ENCODE measurements around the gene COL8A2.

Gene COL8A2

DNA sequence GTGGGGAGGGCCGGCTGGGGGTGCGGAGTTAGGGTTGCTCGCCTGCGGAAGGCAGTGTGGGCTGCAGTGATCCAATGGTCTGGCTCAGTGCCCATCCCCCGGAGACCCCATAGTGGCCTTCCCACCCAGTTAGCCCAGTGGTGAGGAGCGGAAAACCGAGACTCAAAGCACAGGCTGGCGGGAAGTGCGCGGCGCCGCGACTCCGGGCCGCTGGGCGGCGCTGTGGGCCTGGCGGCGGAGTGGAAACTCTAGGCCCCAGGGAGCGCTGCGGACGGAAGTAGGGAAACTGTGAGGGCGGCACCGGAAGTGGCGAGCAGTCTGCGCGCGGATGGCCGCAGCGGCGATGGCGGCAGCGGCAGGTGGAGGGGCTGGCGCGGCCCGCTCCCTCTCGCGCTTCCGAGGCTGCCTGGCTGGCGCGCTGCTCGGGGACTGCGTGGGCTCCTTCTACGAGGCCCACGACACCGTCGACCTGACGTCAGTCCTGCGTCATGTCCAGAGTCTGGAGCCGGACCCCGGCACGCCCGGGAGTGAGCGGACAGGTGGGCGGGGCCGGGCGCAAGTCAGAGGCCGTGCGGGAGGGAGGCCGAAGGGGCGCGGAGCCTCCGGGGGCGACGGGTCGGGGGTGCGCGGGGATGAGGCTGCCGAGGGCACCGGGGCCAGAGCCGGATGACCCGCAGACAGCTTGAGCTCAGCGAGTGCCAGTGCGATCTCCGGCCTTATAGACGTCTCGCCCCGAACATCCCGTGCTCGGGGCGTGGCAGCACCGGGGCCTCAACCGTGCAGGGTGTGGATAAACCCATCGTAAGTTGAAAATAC, 36.2 kb downstream of the COL8A2 start, which contains the start of gene ADPRS:
Gene ADPRS, plus strand, starts transcription at position 316 of the 816 bp plus-strand sequence. Its CDS starts 13 bp downstream, at position 329.
- DNase-seq = peak; percentile 65 to 76

DNA sequence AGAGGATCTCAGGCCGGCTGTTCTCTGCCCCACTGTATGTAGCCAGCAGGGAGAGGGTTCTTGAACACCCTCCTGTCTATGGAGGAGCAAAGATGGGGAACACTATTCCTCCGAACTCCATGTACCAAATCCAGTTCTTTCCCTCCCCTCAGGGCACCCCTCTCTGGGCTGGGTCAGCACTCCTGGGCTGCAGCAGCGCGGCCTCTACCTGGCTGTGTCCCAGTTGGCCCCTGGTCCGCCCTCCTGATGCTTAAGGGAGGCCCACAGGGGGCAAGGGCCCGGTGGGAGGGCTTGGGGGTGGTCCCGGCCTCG, 36.8 kb downstream of the COL8A2 start:
- no peak for DNase-seq

DNA sequence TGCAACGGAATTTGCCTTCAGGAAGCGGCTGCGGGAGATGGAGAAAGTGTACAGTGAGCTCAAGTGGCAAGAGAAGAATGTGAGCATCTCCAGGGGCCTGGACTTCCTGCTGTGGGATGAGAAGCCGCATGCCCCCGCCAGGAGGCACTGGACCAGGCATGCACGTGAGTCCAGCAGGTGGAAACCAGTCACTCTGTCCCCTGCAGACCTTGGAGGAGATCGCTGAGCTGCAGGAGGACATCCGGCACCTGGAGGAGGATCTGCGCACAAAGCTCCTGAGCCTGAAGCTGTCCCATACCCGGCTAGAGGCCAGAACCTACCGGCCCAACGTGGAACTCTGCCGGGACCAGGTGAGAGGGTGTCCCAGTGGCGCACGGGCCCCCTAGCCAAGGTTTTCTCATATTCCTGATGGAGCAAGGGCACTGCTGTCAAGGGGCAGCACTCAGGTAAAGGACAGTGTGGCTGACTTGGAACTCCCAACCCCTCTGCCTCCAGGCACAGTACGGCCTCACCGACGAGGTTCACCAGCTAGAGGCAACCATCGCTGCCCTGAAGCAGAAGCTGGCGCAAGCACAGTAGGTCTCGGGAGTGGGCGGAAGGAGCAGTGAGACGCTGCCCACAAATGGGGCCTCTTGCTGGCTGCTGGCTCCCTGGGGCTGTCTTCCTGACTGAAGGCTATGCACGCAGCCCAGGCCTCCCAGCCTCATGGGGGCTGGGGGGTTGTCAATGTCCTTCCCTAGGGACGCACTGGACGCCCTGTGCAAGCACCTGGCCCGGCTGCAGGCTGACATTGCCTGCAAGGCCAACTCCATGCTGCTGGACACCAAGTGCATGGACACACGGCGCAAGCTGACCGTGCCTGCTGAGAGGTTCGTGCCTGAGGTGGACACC, 37.5 kb downstream of the COL8A2 start:
- no peak for DNase-seq

DNA sequence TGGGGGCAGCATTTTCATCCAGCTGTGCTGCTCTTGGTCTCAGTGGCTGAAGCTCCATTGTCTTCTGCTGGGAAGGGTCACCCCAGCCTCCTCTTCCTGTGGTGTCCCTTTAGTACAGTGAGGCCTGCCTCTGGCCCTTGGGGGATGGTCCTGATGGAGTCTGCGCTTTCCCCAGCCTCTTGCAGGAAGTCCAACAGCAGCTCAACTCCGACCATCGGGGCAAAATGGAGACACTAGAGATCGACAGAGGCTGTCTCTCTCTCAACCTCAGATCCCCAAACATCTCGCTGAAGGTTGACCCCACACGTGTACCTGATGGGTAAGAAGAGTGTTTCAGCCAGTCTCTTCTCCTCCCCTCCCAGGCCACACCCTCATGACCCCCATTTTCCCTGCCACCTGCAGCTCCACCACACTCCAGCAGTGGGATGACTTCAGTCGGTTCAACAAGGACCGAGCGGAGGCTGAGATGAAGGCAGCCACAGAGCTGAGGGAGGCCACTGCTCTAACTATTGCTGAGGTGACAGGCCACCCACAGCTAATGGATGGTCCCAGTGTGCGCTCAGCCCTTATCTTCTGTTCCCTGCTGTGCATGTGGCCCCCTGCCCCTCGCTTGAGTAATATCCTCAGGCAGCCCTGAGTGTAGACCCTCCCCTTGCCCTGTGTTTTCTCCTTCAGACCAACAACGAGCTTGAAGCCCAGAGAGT, 38.3 kb downstream of the COL8A2 start:
- DNase-seq = no peak

DNA sequence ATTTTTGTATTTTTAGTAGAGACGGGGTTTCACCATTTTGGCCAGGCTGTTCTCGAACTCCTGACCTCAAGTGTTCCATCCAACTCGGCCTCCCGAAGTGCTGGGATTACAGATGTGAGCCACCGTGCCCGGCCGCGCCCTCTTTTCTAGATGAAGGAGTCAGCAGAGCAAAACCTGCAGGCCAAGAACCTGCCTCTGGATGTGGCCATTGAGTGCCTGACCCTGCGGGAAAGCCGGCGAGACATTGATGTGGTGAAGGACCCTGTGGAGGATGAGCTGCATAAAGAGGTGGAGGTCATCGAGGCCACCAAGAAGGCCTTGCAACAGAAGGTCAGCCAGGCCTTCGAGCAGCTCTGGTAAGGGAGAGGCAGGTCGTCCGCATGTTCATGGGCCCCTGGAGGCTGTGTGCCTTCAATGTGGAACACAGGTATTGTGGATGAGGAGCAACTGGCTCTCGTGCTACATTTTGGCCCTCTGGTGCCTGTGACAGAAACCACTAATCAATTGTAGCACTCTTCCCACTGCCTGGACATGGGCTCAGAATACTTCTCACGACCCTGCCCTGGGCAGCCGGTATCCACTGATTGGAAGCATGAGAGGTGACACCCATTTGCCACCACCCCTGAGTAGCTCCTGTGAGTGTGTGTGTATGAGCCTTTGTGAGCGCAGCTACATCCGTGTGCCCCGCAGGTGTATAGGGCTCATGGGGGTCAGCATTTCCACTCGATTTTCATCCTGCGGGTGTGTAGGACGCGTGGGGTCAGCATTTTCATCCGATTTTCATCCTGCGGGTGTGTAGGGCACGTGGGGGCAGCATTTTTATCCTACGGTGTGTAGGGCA, 39.1 kb downstream of the COL8A2 start:
- no peak for DNase-seq

DNA sequence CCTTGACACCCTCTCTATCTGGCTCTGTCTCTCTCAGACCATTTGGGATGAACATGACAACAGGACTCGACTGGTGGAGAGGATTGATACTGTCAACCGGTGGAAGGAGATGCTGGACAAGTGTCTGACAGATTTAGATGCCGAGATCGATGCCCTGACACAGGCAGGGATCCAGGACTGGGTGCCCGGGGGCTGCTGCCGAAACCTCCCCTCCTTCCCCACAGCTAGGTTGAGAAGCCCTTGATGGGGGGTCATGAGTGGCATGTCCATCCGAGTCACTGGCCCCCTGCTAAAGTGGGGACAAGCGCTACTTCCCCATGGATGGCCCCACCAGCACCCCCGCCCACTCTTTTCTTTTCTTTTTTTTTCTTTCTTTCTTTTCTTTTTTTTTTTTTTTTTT, 39.9 kb downstream of the COL8A2 start:
- no peak for DNase-seq

DNA sequence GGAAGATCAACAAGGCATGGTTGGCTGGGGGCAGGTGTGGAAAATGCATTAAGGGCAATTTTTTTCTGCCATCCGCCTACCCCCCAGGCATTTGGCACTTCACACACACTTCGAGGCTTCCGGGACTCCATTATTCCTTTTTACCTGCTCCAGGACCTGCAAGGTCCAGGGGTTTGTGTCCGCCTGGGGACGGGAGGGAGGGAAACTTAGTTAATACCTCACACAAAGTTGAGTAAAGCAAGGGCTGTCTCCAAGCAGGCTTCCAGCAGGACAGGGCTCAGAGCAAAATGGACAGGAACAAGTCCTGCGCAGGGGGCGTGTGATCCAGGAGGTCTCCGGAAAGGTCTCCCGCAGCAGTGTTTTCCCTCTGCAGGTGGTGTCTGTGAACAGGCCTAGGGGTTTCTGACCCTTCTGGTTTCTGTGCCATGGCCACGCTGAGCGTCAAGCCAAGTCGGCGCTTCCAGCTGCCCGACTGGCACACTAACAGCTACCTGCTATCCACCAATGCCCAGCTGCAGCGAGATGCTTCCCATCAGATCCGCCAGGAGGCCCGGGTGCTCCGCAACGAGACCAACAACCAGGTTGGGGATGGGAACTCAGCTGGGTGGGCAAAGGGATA, 40.4 kb downstream of the COL8A2 start:
- no peak for DNase-seq

DNA sequence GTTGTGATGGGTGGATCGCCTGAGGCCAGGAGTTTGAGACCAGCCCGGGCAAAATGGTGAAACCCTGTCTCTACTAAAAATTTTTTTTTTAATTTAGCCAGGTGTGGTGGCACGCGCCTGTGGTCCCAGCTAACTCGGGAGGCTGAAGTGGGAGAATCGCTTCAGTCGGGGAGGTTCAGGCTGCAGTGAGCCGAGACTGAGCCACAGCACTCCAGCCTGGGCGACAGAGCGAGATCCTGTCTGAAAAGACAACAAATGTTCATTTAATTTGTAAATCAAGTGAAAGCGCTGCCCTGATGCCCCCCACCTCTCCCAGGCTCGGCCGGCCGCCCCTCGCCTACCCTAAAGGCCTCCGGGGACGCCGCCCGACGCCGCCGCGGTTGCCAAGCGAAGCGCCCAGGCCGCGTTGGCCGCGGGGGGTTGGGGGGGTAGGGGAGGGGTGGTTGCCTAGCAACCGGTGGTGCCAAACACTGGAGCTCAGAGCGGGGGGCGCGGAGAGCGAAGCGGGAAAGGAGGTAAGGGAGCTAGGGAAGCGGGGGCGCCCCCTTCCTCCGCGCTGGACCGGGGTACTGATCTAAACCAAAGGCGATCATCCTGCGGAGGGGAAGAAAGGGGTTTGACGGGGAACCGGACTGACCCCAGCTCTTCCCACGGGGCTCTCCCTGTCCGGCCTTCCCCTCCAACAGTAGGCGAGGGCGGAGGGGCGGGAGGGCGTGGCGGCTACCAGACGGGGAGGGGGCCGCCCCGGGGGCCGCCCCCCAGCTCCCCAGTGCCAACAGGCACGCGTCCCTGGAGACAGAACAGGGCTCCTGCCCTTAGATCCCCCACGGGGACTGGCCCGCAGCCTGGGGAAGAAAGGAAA, 41.2 kb downstream of the COL8A2 start, which contains the start of gene TEKT2:
Gene TEKT2, plus strand, starts transcription at position 460 of the 862 bp plus-strand sequence. CDS start 828 bp downstream, outside the sequence.
- peak; percentile 43 to 80 for DNase-seq

DNA sequence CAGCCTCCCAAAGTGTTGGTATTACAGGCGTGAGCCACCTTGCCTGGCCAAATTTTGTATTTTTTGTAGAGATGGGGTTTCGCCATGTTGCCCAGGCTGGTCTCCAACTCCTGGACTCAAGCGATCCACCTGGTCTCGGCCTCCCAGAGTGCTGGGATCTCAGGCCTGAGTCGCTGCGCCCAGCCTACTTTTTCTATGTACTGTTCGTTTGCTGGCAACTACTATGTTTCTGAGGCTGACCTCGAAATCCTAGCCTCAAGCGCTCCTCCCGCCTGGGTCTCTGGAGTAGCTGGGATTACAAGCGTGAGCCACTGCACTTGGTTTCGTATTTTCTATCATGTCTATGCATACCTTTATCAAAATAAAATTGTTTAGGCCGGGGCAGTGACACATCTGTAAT, 41.8 kb downstream of the COL8A2 start:
- DNase-seq = no peak

DNA sequence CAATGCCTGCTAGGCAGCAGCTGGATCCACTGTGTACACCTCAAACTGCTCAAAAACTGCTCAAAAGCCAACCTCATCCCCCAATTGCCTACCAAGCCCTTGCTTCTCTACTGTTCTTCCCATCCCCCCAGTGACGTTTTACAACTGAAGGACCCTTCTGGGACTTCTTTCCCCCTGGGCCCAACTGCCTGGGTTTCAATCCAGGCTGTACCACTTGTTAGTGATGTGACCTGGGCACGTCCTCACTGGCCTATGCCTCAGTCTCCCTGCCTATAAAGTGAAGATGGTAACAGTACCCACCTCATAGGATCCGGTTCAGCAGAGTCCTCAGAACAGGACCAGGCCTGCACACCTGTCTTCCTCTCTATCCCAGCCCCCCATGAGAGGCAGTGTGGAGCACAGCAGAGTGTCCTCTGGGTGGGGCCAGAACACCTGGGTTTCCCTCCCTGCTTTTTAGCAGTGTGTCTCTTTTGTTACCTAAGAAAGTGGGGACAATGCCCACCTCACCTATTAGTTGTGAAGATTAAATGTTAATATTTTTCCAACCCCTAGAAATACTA, 43.0 kb downstream of the COL8A2 start:
- DNase-seq = no peak

DNA sequence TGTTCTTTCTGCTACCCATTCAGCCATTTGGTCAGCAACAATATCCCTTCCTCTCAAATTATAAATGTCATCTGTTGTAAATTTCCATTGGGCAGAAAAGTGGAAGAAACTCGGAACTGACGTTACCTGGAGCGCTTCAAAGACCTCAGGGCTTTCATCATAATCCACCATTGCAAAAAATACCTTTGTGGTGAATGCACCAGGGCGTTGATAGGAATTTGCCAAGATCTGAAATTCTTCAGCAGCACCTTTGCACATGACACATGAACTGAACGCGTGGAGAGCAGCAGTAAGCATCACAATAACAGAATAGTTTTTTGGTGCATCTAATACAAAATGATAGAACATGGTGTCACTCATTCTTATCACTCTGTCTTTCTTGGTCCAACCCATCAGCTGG, 44.2 kb downstream of the COL8A2 start:
- no peak for DNase-seq

DNA sequence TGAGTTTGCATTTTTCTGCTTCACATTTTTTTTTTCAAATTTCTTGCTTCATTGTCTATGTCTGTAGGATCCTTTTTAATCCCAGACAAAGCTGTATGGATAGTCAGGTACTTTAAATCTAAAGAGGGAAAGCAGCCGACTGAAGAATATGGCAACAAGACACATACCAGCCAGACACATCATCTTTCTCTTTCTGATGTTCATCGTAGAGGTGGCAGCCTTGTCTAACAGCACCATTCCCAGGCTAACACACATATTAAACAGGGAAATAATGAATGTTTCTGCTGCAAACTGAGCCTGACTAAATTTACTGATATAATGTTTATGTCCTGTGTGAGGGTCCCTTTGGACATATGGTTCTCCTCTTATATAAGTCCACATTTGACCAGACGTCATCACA, 44.8 kb downstream of the COL8A2 start:
- no peak for DNase-seq

DNA sequence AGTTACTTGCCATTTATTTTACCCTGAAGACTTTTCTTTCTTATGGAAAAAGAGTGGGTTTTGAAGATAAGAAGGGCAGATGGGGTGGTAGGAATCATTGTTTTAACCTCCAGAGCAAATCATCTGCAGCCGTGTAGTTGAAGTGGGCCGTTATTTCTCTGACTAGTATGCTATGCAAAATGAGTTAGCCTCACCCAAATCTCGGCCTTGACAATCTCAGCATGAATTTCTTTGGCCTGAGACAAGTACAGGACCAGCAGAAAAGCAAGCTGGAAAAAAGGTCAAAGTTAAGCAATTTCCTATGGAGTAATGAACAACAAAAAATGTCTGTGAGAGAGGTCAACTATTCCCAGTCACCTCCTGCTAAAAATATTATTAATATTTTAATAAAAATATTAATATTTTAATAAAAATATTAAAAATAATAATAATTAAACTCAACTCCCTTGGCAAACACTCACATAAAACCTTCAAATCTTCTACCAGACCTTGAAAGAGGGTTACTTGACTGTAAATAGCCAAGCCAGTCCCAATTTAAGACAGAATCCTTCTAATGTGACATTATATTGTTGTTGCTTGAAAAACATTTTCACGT, 47.9 kb downstream of the COL8A2 start:
- DNase-seq = no peak

DNA sequence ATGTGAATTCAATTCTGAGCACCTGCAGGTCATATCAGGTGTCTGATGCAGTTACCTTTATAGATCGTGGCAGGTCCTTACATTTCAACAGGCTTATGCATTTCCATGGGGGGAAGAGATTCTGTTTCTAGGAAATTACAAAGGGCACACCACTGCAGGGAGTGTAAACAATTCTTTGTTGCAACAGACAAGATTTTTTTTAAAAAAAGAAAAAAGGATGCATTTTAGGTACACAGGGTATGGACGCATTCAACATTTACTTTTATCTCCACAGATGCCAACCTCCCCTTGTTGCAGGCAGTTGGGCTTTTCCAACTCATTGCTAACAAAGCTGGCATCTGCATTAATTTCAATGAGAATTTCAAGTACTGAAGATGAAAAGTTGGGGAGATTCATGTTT, 54.7 kb downstream of the COL8A2 start:
- DNase-seq = no peak

DNA sequence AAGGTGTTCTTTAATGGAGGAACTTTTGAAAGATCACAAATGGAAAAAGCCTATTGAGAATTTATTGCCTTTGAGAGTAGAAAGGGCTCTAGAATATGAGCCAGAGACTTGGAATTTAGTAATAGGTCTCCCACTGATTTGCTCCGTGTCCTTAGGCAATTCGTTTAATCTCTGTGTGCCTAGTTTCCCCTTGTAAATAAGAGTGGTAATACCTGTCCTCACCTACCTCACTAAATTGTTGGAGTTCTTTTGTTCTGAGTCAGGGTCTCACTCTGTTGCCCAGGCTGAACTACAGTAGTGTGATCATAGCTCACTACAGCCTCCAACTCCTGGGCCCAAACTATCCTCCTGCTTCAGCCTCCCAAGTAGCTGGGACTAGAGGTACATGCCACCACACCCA, 56.2 kb downstream of the COL8A2 start:
- DNase-seq = no peak

DNA sequence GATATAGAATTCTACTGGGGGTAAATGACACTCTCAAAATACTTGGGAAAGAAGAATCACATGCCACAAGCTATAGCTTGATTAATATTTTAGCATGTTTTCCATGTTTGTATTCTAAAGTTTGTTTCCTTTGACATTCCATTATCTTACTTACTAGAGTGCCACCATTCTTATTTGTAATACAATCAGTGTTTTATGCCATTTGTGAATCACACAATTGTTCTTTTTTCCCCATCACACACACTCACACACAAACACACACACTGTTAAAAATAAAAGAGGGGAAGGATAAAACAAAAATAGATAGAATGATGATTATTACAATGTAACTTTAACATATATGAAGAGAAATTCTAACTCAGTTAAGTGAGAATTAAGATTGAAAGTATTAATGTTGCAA, 57.2 kb downstream of the COL8A2 start:
- DNase-seq = no peak

DNA sequence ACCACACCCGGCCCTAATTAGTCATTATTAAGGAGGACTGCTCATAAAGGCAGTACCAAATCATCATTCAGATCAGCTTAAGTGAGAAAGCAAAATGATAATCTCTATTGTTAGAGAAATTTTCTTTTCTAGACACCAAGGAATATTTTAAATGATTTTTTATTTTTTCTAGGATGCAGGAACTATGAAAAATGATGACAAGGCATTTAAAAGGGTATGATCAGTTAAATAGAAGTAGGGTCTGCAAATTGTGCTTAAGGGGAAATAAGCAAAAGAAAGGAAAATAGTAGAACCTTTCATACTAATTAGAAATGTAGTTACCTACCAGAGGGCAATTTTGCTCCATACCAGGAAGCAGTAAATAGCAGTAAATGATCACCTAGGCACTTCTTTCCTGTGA, 62.7 kb downstream of the COL8A2 start:
- no peak for DNase-seq

DNA sequence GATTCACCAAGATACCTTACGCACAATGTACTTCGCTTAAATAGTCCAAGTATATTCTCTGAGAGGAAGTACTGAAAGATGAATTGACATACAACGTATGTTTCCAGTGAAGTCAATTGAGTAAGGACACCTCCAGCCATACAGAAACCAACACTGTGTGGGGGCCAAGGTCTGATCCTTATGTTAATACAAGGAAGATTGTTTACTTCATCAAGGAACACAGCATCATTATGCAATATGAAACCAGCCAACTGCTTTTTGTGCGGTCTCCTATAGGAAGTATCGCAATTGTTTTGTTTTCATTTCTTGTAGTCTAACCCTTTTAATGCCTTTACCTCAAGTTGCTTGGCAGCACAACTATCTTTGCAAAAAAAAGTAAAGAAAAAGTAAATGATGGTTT, 69.3 kb downstream of the COL8A2 start:
- DNase-seq = no peak

DNA sequence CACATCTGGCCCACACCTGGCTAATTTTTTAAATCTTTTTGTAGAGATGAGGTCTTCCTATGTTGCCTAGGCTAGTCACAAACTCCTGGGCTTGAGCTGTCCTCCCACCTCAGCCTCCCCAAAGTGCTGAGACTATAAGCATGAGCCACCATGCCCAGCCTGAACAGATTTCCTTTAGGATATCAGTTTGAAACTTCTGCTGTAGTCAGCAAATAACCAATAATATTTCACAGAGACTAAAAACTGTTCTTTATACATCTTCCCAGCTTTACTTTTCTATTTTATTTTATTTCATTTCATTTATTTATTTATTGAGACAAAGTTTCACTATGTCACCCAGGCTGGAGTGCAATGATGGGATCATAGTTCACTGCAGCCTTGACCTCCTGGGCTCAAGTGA, 71.0 kb downstream of the COL8A2 start:
- DNase-seq = no peak

DNA sequence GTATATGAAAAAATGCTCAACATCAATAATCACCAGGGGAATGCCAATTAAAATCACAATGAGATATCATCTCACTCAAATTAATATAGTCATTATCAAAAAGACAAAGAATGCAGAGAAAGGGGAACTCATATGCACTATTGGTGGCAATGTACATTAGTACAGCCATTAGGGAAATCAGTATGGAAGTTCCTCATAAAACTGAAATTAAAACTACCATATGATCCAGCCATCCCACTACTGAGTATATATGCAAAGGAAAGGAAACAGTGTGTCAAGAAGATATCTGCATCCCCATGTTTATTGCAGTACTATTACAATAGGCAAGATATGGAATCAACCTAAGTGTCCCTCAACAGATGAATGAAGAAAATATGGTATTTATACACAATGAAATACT, 73.2 kb downstream of the COL8A2 start:
- DNase-seq = no peak
